Stimulated activated CD4-positive, alpha-beta T cell treated with anti-CD3 and anti-CD28 coated beads, Interleukin-1b, Interleukin-23, amount 100 ng/mL, for 24 hours (primary cell): ENCODE results near the gene SRGN.
"Not testable (repeated sequence)": the region's sequence is repeated elsewhere in the genome, so short reads cannot be mapped to it uniquely, and the experiment has no call there.

Experiments
- DNase-seq, 4 experiments: peaks; one replicate each; pipeline ENCODE4 v3.0.0-alpha.2; 2020; ENCODE audit warnings: low read depth in 4 of 4, low spot score in 1 of 4

SRGN gene

GRCh38 chr10:69087590-69088470 lies at the start of gene SRGN:
Gene SRGN, plus strand, starts transcription at chr10:69088103. Its CDS starts 55 bp downstream, at chr10:69088158.
- DNase-seq = peak; percentile 39 to 64 (median 59)

GRCh38 chr10:69040904-69041303 lies 47.0 kb upstream of the SRGN start:
- not testable (repeated sequence) for DNase-seq

DNA sequence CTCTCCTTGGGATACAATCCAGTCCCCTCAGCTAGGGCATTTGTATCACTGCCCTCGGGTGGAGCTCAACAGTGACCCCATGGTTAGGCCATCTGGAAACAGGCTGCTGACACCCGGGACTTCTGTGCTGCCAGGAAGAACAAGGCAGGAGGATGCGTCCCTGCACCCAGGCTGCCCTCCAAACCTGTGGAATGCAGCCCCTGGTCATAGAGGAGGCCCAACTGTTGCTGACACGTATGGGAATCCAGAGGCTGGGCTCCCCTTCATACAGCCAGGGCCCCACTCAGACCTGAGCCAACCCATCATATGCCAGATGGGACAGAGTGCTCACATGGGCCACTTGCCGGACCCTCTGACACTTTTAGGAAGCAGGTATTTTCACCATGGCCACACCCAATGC lies 45.5 kb upstream of the SRGN start:
- DNase-seq = no peak

DNA sequence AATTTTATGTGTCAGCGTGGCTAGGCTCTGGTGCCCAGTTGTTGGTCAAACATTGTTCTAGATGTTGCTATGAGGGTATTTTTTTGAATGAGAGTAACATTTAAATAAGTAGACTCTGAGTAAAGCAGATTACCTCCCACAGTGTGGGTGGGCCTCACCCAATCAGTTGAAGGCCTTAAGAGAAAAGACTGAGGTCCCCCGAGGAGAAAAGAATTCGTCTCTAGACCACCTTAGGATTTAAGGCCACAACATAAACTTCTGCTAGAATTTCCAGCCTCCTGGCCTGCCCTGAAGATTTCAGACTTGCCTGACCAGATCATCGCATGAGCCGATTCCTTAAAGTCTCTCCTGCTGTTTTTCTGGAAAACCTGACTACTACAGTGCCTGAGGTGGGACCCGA lies 45.1 kb upstream of the SRGN start:
- no peak for DNase-seq

- DNase-seq = no peak
These were observed 43.9 kb upstream of the SRGN start for GRCh38 chr10:69043931-69044531.

DNA sequence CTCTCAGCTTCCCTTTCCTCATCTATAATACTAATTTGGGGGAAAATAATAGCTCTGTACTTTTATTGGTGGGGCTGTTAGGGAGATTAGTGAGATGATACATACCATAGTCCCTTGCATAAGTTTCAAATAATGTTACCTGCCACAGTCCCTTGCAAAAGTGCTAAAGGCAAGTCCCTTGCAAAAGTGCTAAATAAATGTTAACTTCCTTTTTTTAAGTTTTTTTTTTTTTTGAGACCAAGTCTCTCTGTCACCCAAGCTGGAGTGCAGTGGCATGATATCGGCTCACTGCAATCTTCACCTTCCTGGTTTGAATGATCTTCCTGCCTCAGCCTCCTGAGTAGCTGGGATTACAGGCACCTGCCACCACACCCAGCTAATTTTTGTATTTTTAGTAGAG lies 43.4 kb upstream of the SRGN start:
- no peak for DNase-seq

GRCh38 chr10:69045441-69046300 lies 42.2 kb upstream of the SRGN start:
- DNase-seq = no peak

GRCh38 chr10:69047111-69047832 lies 40.6 kb upstream of the SRGN start:
- DNase-seq = no peak

GRCh38 chr10:69048103-69048502 lies 39.8 kb upstream of the SRGN start:
- peak in 1 of 4 experiments; percentile 42 for DNase-seq

GRCh38 chr10:69049566-69049961 lies 38.3 kb upstream of the SRGN start:
- DNase-seq = no peak

DNA sequence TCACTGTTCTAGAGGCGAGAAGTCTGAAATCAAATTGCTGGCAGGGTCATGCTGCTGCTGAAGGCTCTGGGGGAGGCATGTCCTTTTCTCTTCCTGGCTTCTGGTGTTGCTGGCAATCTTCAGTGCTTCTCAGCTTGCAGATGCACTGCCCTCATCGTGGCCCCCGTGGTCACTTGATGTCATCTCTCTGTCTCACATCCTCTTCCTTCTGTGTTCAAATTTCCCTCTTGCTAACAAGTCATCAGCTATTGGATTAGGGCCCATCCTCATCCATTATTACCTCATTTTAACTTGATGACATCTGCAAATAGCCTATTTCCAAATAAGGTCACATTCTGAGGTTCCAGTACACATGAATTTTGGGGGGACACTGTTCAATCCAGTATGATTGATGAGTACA lies 36.6 kb upstream of the SRGN start:
- DNase-seq = no peak

GRCh38 chr10:69051710-69052487 lies 36.0 kb upstream of the SRGN start:
- DNase-seq = no peak

DNA sequence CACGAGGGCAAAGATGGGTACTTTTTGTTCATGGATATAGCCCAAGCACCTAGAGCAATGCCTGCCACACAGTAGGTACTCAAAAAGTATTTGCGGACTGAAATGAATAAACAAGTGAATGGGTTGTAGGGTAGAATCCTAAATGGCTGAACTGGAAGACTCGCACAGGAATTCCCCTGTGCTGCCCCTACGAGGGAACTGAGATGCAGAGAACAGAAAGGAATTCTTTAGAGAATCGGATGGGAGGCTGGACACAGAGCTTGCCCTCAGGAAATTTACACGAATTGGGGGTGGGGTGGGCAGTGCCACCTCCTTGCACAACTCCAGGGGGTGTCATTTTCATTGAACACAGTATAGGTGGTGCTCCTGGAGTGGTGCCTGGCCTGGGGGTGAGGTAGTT lies 35.2 kb upstream of the SRGN start:
- no peak for DNase-seq

GRCh38 chr10:69055241-69055640 lies 32.7 kb upstream of the SRGN start:
- no peak for DNase-seq

DNA sequence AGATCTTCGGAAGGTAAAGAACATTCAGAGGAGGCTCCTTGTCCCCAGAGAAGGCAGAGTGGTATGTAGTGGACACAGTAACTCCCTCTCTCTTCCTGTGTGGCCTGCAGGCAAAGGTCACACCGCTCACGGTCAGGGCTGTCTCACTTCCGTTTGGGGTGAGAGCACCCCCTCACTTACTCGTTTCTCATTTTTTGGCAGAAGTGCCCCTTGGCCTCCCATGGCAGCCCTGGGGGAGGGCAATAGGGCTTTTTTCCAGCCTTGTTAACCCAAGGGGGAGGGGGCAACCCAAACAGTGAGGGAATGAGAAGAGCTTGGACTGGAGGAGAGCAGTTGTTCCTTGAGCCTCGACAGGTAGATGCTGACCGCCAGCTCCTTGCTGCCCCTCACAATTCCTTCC lies 31.8 kb upstream of the SRGN start:
- DNase-seq = no peak

- DNase-seq = no peak
These were observed 31.2 kb upstream of the SRGN start for GRCh38 chr10:69056536-69057260.

GRCh38 chr10:69057261-69057950 lies 30.5 kb upstream of the SRGN start:
- no peak for DNase-seq

GRCh38 chr10:69057951-69058297 lies 30.0 kb upstream of the SRGN start:
- DNase-seq = no peak

DNA sequence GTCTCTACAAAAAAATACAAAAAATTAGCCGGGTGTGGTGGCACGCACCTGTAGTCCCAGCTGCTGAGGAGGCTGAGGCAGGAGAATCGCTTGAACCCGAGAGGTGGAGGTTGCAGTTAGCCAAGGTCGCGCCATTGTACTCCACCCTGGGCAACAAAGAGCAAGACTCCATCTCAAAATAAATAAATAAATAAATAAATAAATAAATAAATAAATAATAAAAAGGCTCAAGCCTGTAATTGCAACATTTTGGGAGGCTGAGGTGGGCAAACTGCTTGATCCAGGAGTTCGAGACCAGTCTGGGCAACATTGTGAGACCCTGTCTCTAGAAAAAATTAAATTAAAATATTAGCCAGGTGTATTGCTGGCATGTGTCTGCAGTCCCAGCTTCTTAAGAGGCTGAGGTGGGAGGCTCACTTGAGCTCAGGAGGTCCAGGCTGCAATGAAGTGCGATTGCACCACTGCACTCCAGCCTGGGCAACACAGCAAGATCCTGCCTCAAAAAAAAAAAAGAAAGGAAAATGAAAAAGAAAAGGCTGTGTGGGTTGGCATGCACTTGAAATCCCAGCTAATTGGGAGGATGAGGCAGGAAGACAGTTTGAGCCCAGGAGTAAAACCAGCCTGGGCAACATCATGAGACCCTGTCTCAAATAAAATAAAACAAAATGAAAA lies 27.6 kb upstream of the SRGN start:
- DNase-seq = no peak
